Measurements from ENCODE around the gene MYL3.

- TF ChIP-seq EZH2 (IDR thresholded peaks at IDR 0.05; ENCODE audit: borderline replicate concordance, insufficient read depth, low read length, poor library complexity, severe bottlenecking) (no peak), MXI1 (conservative IDR thresholded peaks at IDR 0.05; ENCODE audit: poor library complexity, severe bottlenecking) (no peak), EP300 (conservative IDR thresholded peaks at IDR 0.05; ENCODE audit: poor library complexity, severe bottlenecking) (no peak), CTCF (IDR thresholded peaks at IDR 0.05; ENCODE audit: poor library complexity, severe bottlenecking) (no peak), REST (IDR thresholded peaks at IDR 0.05; ENCODE audit: borderline replicate concordance) (no peak)
These were observed 33.8 kb upstream of the MYL3 start for GRCh38 chr3:46897031-46897430.

All from neural cell (in vitro differentiated cells).